Neural cell (in vitro differentiated cells): ENCODE data around the gene THEM5. TPM values are rescaled to one million over a fixed set of nuclear protein-coding genes. Genes with fewer than 3 reads are reported as not detected.
"Not testable (repeated sequence)": the region's sequence is repeated elsewhere in the genome, so short reads cannot be mapped to it uniquely, and the experiment has no call there.

Source experiments
- H2AFZ ChIP-seq: fragments of 200-600, 300-800 bp; sonication (generic), shearing (Covaris generic); 2 replicates; pipeline ENCODE4 v1.6.0; 2014; ENCODE audit warnings: low read depth, mild to moderate bottlenecking, antibody characterized with exemption, low read length, moderate library complexity
- H3F3A ChIP-seq: fragments of 200-600 bp; shearing (Covaris generic); 2 replicates; pipeline ENCODE4 v1.6.1; 2016; ENCODE audit warnings: mild to moderate bottlenecking, moderate library complexity, mixed read lengths, antibody characterized with exemption, low read length; ENCODE audit not compliant: insufficient read depth, poor library complexity, severe bottlenecking
- H3K27ac ChIP-seq: fragments of 200-600, 300-800 bp; sonication (generic), shearing (Covaris generic); 2 replicates; pipeline ENCODE4 v1.5.1; 2014; ENCODE audit warnings: mild to moderate bottlenecking, low read length, moderate library complexity
- H3K27me3 ChIP-seq: fragments of 300-800, 200-600 bp; sonication (generic), shearing (Covaris generic); 2 replicates; pipeline ENCODE4 v1.6.0; 2014; ENCODE audit warnings: mild to moderate bottlenecking, low read depth, low read length, moderate library complexity; ENCODE audit not compliant: insufficient read depth
- H3K36me3 ChIP-seq: fragments of 300-800, 200-600 bp; sonication (generic), shearing (Covaris generic); 2 replicates; pipeline ENCODE4 v1.5.1; 2014; ENCODE audit warnings: mild to moderate bottlenecking, antibody characterized with exemption, low read length, moderate library complexity; ENCODE audit not compliant: insufficient read depth
- H3K4me2 ChIP-seq: fragments of 300-800, 200-600 bp; sonication (generic), shearing (Covaris generic); 2 replicates; pipeline ENCODE4 v1.6.0; 2014; ENCODE audit warnings: mild to moderate bottlenecking, low read length
- H3K4me3 ChIP-seq: fragments of 300-800, 200-600 bp; sonication (generic), shearing (Covaris generic); 2 replicates; pipeline ENCODE4 v1.5.1; 2014; ENCODE audit warnings: mild to moderate bottlenecking, low read length, moderate library complexity
- H3K79me2 ChIP-seq: fragments of 200-600 bp; shearing (Covaris generic); replicated peaks from 2 replicates; pipeline ENCODE4 v1.6.0; 2014; ENCODE audit warnings: mild to moderate bottlenecking, low read length, moderate library complexity; ENCODE audit not compliant: insufficient read depth
- H3K9ac ChIP-seq: fragments of 300-800, 200-600 bp; sonication (generic), shearing (Covaris generic); 2 replicates; pipeline ENCODE4 v1.6.1; 2016; ENCODE audit warnings: mild to moderate bottlenecking, low read length, mixed read lengths
- H3K9me2 ChIP-seq: fragments of 200-600 bp; shearing (Covaris generic); 2 replicates; pipeline ENCODE4 v1.6.1; 2016; ENCODE audit warnings: mild to moderate bottlenecking, low read length, mixed read lengths; ENCODE audit not compliant: insufficient read depth
- H3K9me3 ChIP-seq: fragments of 200-600, 300-800 bp; sonication (generic), shearing (Covaris generic); 2 replicates; pipeline ENCODE4 v1.6.1; 2016; ENCODE audit warnings: mild to moderate bottlenecking, mixed run types, low read length, moderate library complexity, mixed read lengths
- H4K20me1 ChIP-seq: fragments of 200-600 bp; shearing (Covaris generic); 2 replicates; pipeline ENCODE4 v1.6.1; 2016; ENCODE audit warnings: mild to moderate bottlenecking, mixed run types; ENCODE audit not compliant: insufficient read depth
- CTCF ChIP-seq: fragments of 450-650 bp; IDR thresholded peaks from 2 replicates; pipeline ENCODE4 v1.5.1; 2014; ENCODE audit warnings: antibody characterized with exemption, mild to moderate bottlenecking, moderate library complexity; ENCODE audit not compliant: poor library complexity, severe bottlenecking
- EP300 ChIP-seq: fragments of 450-650 bp; conservative IDR thresholded peaks from 2 replicates; pipeline ENCODE4 v1.6.1; 2014; ENCODE audit warnings: antibody characterized with exemption, mild to moderate bottlenecking, moderate library complexity; ENCODE audit not compliant: poor library complexity, severe bottlenecking
- EZH2 ChIP-seq: fragments of 200-600, 300-800 bp; shearing (Covaris generic), sonication (generic); IDR thresholded peaks from 2 replicates; pipeline ENCODE4 v1.6.1; 2014; ENCODE audit warnings: antibody characterized with exemption, low read length, borderline replicate concordance, mild to moderate bottlenecking; ENCODE audit not compliant: insufficient read depth, poor library complexity, severe bottlenecking
- MXI1 ChIP-seq: fragments of 450-650 bp; conservative IDR thresholded peaks from 2 replicates; pipeline ENCODE4 v1.6.1; 2014; ENCODE audit warnings: antibody characterized with exemption, mild to moderate bottlenecking; ENCODE audit not compliant: poor library complexity, severe bottlenecking
- POLR2AphosphoS5 ChIP-seq: IDR thresholded peaks from 2 replicates; pipeline ENCODE4 v1.6.1; 2012
- RAD21 ChIP-seq: fragments of 450-650 bp; conservative IDR thresholded peaks from 2 replicates; pipeline ENCODE4 v1.6.1; 2014; ENCODE audit warnings: antibody characterized with exemption, mild to moderate bottlenecking, moderate library complexity
- REST ChIP-seq: IDR thresholded peaks from 2 replicates; pipeline ENCODE4 v1.6.1; 2012; ENCODE audit warnings: borderline replicate concordance
- SMC3 ChIP-seq: fragments of 450-650 bp; conservative IDR thresholded peaks from 2 replicates; pipeline ENCODE4 v1.6.1; 2014; ENCODE audit warnings: antibody characterized with exemption, mild to moderate bottlenecking, moderate library complexity; ENCODE audit not compliant: poor library complexity
- TAF1 ChIP-seq: IDR thresholded peaks from 2 replicates; pipeline ENCODE4 v1.6.1; 2012; ENCODE audit warnings: low read depth
- polyA plus RNA-seq: library from polyadenylated mRNA; depleted of rRNA; stranded (reverse); fragments of >200 nt; gene quantifications from 2 replicates; pipeline ENCODE4 v1.2.3, GENCODE V29; 2014

The THEM5 gene
- polyA plus RNA-seq, 1 donor from 2014 or later, result not detected

GRCh38 chr1:151875419-151876097, 22.0 kb upstream of the THEM5 start:
- TF ChIP-seq RAD21, result no peak
- no peak for TF ChIP-seq POLR2AphosphoS5
- no peak for TF ChIP-seq CTCF
- TF ChIP-seq REST, result no peak
- no peak for TF ChIP-seq SMC3
- no peak for TF ChIP-seq TAF1

GRCh38 chr1:151872776-151873175, 19.3 kb upstream of the THEM5 start:
- not testable (repeated sequence) for H3K27me3 ChIP-seq, H3K4me3 ChIP-seq, H3K9ac ChIP-seq, H3K79me2 ChIP-seq, H4K20me1 ChIP-seq, H3K9me3 ChIP-seq, H2AFZ ChIP-seq, H3K9me2 ChIP-seq, H3F3A ChIP-seq, H3K4me2 ChIP-seq, H3K27ac ChIP-seq, H3K36me3 ChIP-seq

More at GRCh38 chr1:151875419-151876097, 22.0 kb upstream of the THEM5 start:
- no peaks in the 10 kb centered on the region for H3F3A ChIP-seq
- H3K9ac ChIP-seq, result no peak overlapping the region
- H3K4me3 ChIP-seq, result no peak overlapping the region
- no peaks in the 10 kb centered on the region for H3K79me2 ChIP-seq
- no peaks in the 10 kb centered on the region for H3K36me3 ChIP-seq
- H4K20me1 ChIP-seq, result no peaks in the 10 kb centered on the region
- no peak overlapping the region for H2AFZ ChIP-seq
- no peak overlapping the region for H3K27ac ChIP-seq
- no peaks in the 10 kb centered on the region for H3K27me3 ChIP-seq
- no peaks in the 10 kb centered on the region for H3K9me3 ChIP-seq
- no peak overlapping the region for H3K4me2 ChIP-seq
- no peaks in the 10 kb centered on the region for H3K9me2 ChIP-seq

- H2AFZ ChIP-seq, result no peak overlapping the region
- TF ChIP-seq SMC3 (no peak), TAF1 (no peak), MXI1 (no peak), REST (no peak), EZH2 (no peak), RAD21 (no peak), POLR2AphosphoS5 (no peak), CTCF (no peak), EP300 (no peak)
- no peak overlapping the region for H3K9ac ChIP-seq
- H4K20me1 ChIP-seq, result no peaks in the 10 kb centered on the region
- no peak overlapping the region for H3K4me2 ChIP-seq
- no peak overlapping the region for H3K27ac ChIP-seq
- no peaks in the 10 kb centered on the region for H3F3A ChIP-seq
- no peaks in the 10 kb centered on the region for H3K9me3 ChIP-seq
- H3K27me3 ChIP-seq, result no peaks in the 10 kb centered on the region
- H3K9me2 ChIP-seq, result no peaks in the 10 kb centered on the region
- H3K4me3 ChIP-seq, result no peak overlapping the region
- H3K79me2 ChIP-seq, result no peaks in the 10 kb centered on the region
- no peaks in the 10 kb centered on the region for H3K36me3 ChIP-seq
Observed at GRCh38 chr1:151871284-151872030, 17.9 kb upstream of the THEM5 start.
